CD4-positive, alpha-beta T cell (primary cell): Measurements from ENCODE around the gene KANSL1. TPM values are rescaled to one million over a fixed set of nuclear protein-coding genes. Genes with fewer than 3 reads are reported as not detected.

Source experiments
- ATAC-seq: fragments of 200-7000 bp; cut with Tn5 transposase; one replicate; pipeline ENCODE4 v1.10.0; 2022; ENCODE audit warnings: mild to moderate bottlenecking; ENCODE audit not compliant: poor library complexity
- CTCF ChIA-PET: fragments of 350-600 bp; sonication (Branson Sonifier 250); formaldehyde crosslinking; loops from one replicate; lab custom pipeline; 2021; ENCODE audit warnings: antibody characterized with exemption, inconsistent platforms; lab: Charles Lee
- POLR2A ChIA-PET: fragments of 350-600 bp; sonication (Branson Sonifier 250); formaldehyde crosslinking; loops from one replicate; lab custom pipeline; 2021; ENCODE audit warnings: antibody characterized with exemption, inconsistent platforms; lab: Charles Lee
- DNase-seq, 14 experiments: peaks; one replicate each; pipeline ENCODE4 v3.0.0-alpha.2; 2013 to 2020; ENCODE audit warnings: mixed read lengths in 2 of 14
- H3K27ac ChIP-seq, 2 donors: one replicate each; pipeline versions ENCODE4 v1.5.1 to v1.7.0; 2013; ENCODE audit warnings: low read length in 2 of 2, low read depth in 1 of 2, mild to moderate bottlenecking in 1 of 2
- H3K27me3 ChIP-seq, 2 experiments: 1 replicate in 1 of 2; 2 replicates in 1 of 2; pipeline versions ENCODE4 v1.6.1 to v1.7.0; 2013; ENCODE audit warnings: low read length in 2 of 2, control low read depth in 1 of 2, mild to moderate bottlenecking in 1 of 2, moderate library complexity in 1 of 2; ENCODE audit not compliant: insufficient read depth in 2 of 2, control insufficient read depth in 1 of 2
- H3K36me3 ChIP-seq: one replicate; pipeline ENCODE4 v1.6.1; 2013; ENCODE audit warnings: low read length, control low read depth; ENCODE audit not compliant: insufficient read depth
- H3K4me1 ChIP-seq: one replicate; pipeline ENCODE4 v1.6.1; 2013; ENCODE audit warnings: low read length, control low read depth; ENCODE audit not compliant: insufficient read depth
- H3K4me3 ChIP-seq: one replicate; pipeline ENCODE4 v1.5.1; 2013; ENCODE audit warnings: mild to moderate bottlenecking, low read length, moderate library complexity
- H3K9me3 ChIP-seq, 2 experiments: 1 replicate in 1 of 2; 2 replicates in 1 of 2; pipeline versions ENCODE4 v1.6.1 to v1.7.0; 2013; ENCODE audit warnings: low read length in 2 of 2, mild to moderate bottlenecking in 2 of 2, control low read depth in 1 of 2, moderate library complexity in 1 of 2; ENCODE audit not compliant: control insufficient read depth in 1 of 2, insufficient read depth in 1 of 2
- H3K27ac Mint-ChIP-seq: one replicate; pipeline ENCODE4 v1.8.0; 2020; ENCODE audit warnings: mixed read lengths
- H3K27me3 Mint-ChIP-seq: one replicate; pipeline ENCODE4 v1.8.0; 2021; ENCODE audit warnings: mixed read lengths
- H3K36me3 Mint-ChIP-seq: one replicate; pipeline ENCODE4 v1.8.0; 2021; ENCODE audit warnings: low read depth, mixed read lengths
- H3K4me1 Mint-ChIP-seq: one replicate; pipeline ENCODE4 v1.8.0; 2021; ENCODE audit warnings: low read depth, mixed read lengths
- H3K4me3 Mint-ChIP-seq: one replicate; pipeline ENCODE4 v1.8.0; 2020; ENCODE audit warnings: mild to moderate bottlenecking, mixed read lengths
- H3K9me3 Mint-ChIP-seq: one replicate; pipeline ENCODE4 v1.8.0; 2020; ENCODE audit warnings: mixed read lengths
- CTCF ChIP-seq: fragments of 200-600 bp; IDR thresholded peaks from one replicate; pipeline ENCODE4 v1.8.0; 2022; ENCODE audit warnings: antibody characterized with exemption, mild to moderate bottlenecking
- intact Hi-C, 2 experiments: fragments of 100-400 bp; cut with DNase I in 1 of 2; cut with micrococcal nuclease in 1 of 2; formaldehyde crosslinking; loops; one replicate each; pipeline versions ENCODE4 v1.15.1 to v1.9.0; 2023 to 2025; cut with DNase I, micrococcal nuclease
- total RNA-seq, 174 experiments: library from RNA in 2 of 174; stranded (reverse) in 2 of 174; gene quantifications; one replicate each; pipeline ENCODE4 v1.2.3 and lab custom pipeline; 2021 to 2026

Gene KANSL1
- total RNA-seq, 2 experiments from 2014 or later = 122 to 125 TPM

- Histone ChIP-seq H3K9me3 (no peaks in the 10 kb centered on the region), H3K4me3 (no peak overlapping the region), H3K4me1 (no peaks in the 10 kb centered on the region), H3K27ac (no peak overlapping the region), H3K27me3 (no peaks in the 10 kb centered on the region), H3K36me3 (peaks cover 56% of the 10 kb centered on the region)
- H3K36me3 Mint-ChIP-seq = peaks cover 78% of the 10 kb centered on the region
- intact Hi-C loops = no loop called here
- ChIA-PET CTCF (no interaction called here), POLR2A (no interaction called here)
- peak overlapping the region; percentile 37 for H3K27ac Mint-ChIP-seq
- no peak for DNase-seq
- H3K27me3 Mint-ChIP-seq = no peaks in the 10 kb centered on the region
- no peak for TF ChIP-seq CTCF
- no peaks in the 10 kb centered on the region for H3K9me3 Mint-ChIP-seq
- no peak overlapping the region for H3K4me3 Mint-ChIP-seq
- peaks cover 40% of the 10 kb centered on the region for H3K4me1 Mint-ChIP-seq
- no peak for ATAC-seq
Measured at GRCh38 chr17:46053911-46054534, 139.2 kb downstream of the KANSL1 start.

- Histone ChIP-seq H3K27ac (no peak overlapping the region), H3K9me3 (no peaks in the 10 kb centered on the region), H3K27me3 (no peaks in the 10 kb centered on the region), H3K4me1 (no peaks in the 10 kb centered on the region), H3K36me3 (peaks cover 67% of the 10 kb centered on the region), H3K4me3 (no peak overlapping the region)
- ChIA-PET POLR2A (no interaction called here), CTCF (no interaction called here)
- H3K4me1 Mint-ChIP-seq = peaks cover 30% of the 10 kb centered on the region
- TF ChIP-seq CTCF = no peak
- intact Hi-C loops = no loop called here
- H3K4me3 Mint-ChIP-seq = no peak overlapping the region
- H3K27ac Mint-ChIP-seq = no peak overlapping the region
- H3K27me3 Mint-ChIP-seq = no peaks in the 10 kb centered on the region
- H3K9me3 Mint-ChIP-seq = no peaks in the 10 kb centered on the region
- DNase-seq (no peak), ATAC-seq (no peak)
- H3K36me3 Mint-ChIP-seq = peaks cover 83% of the 10 kb centered on the region
Measured at GRCh38 chr17:46049656-46050055, 143.6 kb downstream of the KANSL1 start.

GRCh38 chr17:46047856-46048255 lies 145.4 kb downstream of the KANSL1 start:
- intact Hi-C loops = no loop called here
- H3K4me1 Mint-ChIP-seq = peaks cover 31% of the 10 kb centered on the region
- H3K27ac Mint-ChIP-seq = no peak overlapping the region
- Histone ChIP-seq H3K27me3 (no peaks in the 10 kb centered on the region), H3K27ac (no peak overlapping the region), H3K36me3 (peaks cover 81% of the 10 kb centered on the region), H3K9me3 (no peaks in the 10 kb centered on the region), H3K4me3 (no peak overlapping the region), H3K4me1 (no peaks in the 10 kb centered on the region)
- H3K4me3 Mint-ChIP-seq = no peak overlapping the region
- POLR2A ChIA-PET = interaction anchor here (0.5 to 1.2 kb wide), 2 partner anchors 11 to 292 kb away, joined by 3 read pairs; no protein-coding TSS in a partner anchor
- DNase-seq (no peak), ATAC-seq (no peak)
- peaks cover 90% of the 10 kb centered on the region for H3K36me3 Mint-ChIP-seq
- no peaks in the 10 kb centered on the region for H3K27me3 Mint-ChIP-seq
- TF ChIP-seq CTCF = no peak
- H3K9me3 Mint-ChIP-seq = no peaks in the 10 kb centered on the region
- CTCF ChIA-PET = no interaction called here
